Left kidney (tissue), 2 donors: ENCODE measurements around the gene TMEM125. TPM values are rescaled to one million over a fixed set of nuclear protein-coding genes. Genes with fewer than 3 reads are reported as not detected.
A peak's percentile ranks its signal among the peaks of the same experiment; 100 is the strongest.

ENCODE experiments used
- DNase-seq: peaks from one replicate; pipeline ENCODE4 v3.0.0-alpha.2; 2013
- polyA plus RNA-seq: library from polyadenylated mRNA; unstranded; fragments of 120-200 nt; gene quantifications from one replicate; pipeline ENCODE4 v1.2.1, GENCODE V29; 2013; ENCODE audit not compliant: insufficient read length

TMEM125 gene
- polyA plus RNA-seq, 1 donor = 15.6 TPM

DNA sequence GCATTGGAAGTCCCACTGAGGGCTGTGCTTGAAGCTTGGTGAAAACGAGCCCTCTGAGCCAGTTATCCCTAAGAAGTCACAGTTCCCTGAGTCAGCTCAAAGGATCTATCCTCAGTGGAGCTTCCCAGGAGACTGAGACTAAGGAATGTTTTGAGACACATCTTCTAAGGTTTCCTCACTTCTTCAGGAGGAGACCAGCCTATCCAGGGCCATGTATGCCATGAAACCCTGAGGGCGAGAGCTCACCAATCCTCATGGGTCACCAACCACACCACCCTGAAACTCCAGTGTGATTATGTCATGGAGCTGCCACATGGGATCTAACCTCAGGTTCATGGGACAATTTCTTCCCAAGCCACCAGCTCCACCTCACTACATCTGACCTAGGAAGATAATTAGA, 23.4 kb downstream of the TMEM125 start:
- DNase-seq = no peak

- no peak for DNase-seq
Observed at GRCh38 chr1:43293896-43294760, 24.3 kb downstream of the TMEM125 start.

DNA sequence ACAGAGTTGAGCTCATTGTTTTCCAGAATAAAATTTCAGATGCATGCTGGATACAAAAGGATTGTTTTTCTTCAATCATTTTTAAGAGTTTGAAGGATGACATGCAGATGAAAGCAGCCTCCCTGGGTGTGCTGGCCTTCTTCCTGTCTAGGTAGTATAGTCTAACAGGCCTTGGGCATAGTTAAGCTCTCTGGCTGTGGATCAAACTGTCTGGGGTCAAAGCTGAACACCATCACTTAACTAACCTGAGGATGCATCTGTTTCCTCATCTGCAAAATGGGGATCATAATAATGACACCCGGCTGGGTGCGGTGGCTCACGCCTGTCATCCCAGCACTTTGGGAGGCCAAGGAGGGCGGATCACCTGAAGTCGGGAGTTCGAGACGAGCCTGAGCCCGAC, 25.0 kb downstream of the TMEM125 start:
- DNase-seq = no peak

DNA sequence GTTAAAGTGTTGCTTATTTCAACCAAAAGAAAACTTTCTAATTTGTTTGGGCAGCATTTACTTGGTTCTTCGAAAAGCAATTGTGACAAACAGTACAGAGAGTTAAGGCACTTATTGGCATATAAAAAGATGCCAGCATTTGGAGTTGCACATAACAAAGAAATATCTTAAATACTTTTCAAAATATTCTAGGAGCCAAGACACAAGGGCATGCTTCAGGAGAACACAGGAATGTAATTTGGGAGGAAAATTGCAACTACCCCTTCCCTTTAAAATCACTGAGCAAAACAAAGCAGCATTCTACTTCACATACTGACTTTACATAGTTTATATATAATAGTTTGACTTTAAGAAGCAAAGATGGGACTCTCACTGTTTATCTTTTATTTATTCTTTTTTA, 26.4 kb downstream of the TMEM125 start:
- DNase-seq = no peak

DNA sequence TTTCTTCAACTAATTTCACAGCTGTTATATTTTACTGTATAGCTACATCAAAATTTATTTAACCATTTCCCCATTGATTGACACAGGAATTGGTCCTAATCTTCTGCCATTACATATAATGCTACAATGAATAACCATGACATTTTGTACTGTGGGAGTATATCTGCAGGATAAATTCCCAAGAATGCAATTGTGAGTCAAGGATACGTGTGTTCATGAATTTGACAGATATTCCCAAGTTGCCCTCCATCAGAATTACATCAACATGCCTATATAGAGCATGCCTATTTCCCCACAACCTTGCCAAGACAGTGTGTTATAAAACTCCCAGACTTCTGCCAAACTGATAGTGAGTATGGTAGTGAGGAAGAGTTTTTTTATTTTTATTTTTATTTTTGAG, 28.3 kb downstream of the TMEM125 start:
- no peak for DNase-seq

DNA sequence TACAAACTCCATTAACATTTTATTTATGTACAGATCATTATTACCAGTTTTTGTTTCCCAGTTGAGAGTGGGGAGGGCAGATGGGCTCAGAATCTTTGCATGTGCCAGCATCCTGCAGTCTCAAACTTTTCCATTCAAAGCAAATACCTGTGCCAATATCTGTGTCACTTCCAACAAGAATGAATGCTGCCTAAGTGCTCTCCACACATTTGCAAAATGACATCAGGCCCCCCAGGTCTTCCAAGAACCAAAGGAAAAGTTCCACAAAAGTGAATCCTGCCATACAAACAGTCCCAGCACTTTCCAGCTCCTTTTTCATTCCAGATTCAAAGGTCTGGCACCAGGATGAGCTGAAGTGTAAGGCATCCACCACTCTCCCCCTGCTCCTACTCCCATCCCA, 29.3 kb downstream of the TMEM125 start:
- DNase-seq = no peak

- no peak for DNase-seq
Observed at GRCh38 chr1:43300378-43301094, 30.8 kb downstream of the TMEM125 start, which contains the start of gene TIE1. TSS of gene TIE1 (plus strand) at chr1:43300982. CDS start at chr1:43301072, 90 bp downstream.

DNA sequence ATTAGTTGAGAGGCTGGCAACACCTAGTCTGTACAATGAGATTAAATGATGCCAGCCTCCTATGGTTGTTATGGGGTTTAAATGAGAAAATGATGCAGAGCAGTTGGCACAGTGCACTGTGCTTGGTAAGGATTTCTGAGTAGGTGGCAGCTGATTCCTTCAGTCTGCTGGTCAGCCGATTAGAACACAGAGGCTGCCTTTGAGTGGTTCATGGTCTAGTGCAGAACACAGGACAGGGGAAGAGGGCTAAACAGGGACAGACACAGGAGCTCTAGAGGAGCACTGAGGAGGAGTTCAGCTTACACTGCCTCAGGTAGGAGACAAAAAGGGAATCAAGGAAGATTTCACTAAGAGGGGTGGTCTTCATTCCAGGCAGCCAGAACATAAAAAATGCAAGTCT, 32.4 kb downstream of the TMEM125 start:
- no peak for DNase-seq

- no peak for DNase-seq
Observed at GRCh38 chr1:43302721-43303470, 33.1 kb downstream of the TMEM125 start.

DNA sequence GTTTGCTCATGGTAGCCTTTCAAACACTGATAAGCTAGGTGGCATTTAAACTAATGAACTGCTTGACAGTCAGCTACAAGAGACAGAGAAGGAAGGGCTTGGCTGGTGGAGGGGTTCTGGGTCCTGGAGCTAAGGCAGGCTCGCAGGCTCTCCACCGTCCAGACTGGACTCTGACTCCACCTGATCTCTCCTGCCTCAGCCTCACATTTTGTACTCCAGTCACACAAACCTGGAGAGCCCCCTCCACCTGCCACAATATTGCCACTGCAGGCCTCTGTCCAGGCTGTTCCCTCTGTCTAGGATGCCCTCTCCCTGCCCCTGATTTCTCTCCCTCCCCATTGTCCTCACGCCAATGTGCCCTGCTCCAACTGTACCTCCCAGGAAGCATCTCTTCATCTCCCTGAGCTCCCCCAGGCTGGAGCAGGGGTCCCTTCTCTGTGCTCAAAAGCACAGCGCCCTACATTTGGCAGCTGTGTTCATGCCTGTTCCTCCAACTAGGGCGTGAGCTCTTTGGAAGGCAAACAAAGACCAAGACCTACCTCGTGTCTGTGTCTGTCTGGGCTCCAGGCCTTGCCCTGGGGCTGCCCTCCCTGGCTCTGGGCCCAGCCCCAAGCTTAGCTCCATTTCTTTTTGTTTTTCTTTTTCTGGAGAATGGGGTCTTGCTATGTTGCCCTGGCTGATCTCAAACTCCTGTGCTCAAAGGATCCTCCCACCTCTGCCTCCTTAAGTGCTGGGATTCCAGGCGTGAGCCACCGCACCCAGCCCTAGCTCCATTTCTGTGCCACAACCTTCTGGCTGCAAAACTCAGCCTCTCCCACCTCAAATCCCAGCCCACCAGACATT, 33.9 kb downstream of the TMEM125 start:
- no peak for DNase-seq

DNA sequence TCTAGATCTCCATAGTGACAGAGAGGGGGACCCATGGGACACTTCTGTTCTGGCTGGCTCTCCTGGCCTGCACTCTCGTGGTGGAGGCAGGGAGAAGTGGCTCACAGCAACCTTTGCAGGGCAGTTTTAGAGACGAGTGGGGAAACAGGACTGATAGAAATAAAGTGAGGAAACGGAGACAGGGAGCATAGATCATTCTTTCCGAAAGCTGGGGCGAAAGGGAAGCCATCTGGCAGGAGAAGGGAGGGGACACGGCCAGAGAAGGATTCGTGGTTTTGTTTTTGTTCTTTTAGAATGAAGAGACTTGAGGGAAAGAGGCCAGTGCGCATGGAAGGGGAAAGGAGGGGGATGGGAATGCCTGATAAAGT, 34.5 kb downstream of the TMEM125 start:
- DNase-seq = peak; percentile 15

DNA sequence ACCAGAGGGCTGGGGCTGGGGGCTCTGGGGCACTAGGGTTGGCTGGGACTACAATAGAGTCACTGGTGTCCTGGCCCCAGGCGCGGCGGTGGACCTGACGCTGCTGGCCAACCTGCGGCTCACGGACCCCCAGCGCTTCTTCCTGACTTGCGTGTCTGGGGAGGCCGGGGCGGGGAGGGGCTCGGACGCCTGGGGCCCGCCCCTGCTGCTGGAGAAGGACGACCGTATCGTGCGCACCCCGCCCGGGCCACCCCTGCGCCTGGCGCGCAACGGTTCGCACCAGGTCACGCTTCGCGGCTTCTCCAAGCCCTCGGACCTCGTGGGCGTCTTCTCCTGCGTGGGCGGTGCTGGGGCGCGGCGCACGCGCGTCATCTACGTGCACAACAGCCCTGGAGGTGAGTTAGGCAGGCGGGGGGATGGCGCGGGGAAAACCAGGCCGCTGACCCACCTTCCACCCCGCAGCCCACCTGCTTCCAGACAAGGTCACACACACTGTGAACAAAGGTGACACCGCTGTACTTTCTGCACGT, 35.1 kb downstream of the TMEM125 start:
- DNase-seq = no peak

DNA sequence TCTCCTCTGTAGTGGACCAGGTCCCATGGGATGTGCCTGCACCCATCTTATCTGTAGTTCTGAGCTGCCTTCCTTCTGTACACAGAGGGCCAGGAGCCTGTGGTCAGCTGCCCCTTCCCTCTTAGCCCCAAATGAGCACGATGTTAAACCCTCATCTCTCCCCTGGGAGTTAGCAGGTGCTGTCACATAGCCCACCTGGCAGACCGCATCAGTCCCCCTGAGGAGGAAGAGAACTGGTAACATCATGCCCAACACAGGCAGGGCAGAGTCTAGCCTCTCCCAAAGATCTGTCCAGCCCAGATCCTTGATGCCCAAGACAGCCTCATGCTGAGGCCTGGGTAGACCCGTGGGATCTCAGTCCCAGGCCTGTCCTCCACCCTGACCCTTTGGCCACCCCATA, 35.7 kb downstream of the TMEM125 start:
- DNase-seq = no peak

DNA sequence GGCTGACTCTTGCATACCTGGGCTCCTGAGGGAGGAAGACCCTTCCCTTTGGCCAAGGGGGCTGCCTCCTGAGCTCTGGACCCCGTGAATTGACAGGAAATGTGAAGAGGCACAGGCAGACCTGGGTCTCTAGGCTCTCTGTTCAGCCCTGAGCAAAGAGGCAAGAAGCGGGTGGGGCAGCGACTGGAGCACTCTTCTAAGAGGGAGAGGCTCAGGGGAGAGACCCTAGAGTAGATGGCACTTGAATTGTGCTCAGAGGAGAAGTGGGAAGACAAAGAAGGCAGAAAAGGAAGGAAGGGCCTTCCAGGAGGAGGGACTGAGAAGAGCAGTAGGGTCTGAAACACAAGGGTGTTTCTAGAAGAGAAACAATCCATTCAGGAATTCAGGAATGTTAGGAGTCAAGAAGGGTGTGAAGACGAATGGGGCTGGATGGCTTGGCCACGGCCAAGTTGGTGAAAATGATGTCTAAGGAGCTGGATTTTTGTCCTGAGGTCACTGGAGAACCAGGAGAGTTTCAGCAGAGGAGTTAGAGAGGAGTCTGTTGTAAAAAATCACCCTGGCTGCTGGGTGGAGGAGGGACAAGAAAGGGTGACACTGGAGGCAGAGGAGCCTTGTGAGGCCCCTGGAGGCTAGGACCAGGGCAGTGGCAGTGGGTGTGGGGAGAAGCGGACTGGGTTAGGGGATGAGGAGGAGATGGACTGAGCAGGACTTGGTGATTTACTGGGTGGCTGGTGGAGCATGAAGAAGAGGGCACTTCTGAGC, 36.3 kb downstream of the TMEM125 start:
- no peak for DNase-seq

GRCh38 chr1:43306688-43307457, 37.1 kb downstream of the TMEM125 start:
- DNase-seq = no peak

- no peak for DNase-seq
Observed at GRCh38 chr1:43307458-43308158, 37.8 kb downstream of the TMEM125 start.

DNA sequence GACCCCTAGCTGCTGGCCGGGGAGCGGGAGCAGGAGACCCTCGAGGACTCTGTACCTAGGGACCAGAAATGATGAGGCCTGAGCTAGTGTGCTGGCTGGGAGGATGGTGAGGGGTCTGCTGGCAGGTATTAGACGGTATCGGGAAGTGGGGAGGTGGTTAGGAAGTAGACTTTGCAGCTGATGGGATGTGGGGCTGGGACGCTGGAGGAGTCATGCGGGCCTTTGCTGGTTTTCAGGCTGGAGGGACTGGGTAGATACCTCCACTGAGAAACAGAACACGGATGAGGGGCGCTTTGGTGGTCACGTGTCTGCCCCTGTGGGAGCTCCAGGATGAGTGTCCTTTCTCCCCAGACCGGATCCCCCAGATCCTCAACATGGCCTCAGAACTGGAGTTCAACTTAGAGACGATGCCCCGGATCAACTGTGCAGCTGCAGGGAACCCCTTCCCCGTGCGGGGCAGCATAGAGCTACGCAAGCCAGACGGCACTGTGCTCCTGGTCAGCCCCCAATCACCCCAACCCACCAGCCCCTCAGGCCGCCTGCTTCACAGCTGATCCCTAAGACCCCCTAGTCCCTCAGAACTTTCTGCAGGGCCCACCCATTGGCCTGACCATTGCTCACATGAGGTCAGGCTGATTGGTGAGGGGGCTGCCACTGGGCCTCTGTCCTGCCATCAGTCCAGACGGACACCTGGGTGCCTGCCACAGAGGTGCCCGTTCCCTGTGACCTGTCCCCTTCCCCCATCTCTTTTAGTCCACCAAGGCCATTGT, 39.0 kb downstream of the TMEM125 start:
- DNase-seq = no peak

GRCh38 chr1:43309405-43310025, 39.7 kb downstream of the TMEM125 start:
- no peak for DNase-seq
